ENCODE data around the gene NTRK2.
"Not testable (repeated sequence)": the region's sequence is repeated elsewhere in the genome, so short reads cannot be mapped to it uniquely, and the experiment has no call there.

The NTRK2 gene

DNA sequence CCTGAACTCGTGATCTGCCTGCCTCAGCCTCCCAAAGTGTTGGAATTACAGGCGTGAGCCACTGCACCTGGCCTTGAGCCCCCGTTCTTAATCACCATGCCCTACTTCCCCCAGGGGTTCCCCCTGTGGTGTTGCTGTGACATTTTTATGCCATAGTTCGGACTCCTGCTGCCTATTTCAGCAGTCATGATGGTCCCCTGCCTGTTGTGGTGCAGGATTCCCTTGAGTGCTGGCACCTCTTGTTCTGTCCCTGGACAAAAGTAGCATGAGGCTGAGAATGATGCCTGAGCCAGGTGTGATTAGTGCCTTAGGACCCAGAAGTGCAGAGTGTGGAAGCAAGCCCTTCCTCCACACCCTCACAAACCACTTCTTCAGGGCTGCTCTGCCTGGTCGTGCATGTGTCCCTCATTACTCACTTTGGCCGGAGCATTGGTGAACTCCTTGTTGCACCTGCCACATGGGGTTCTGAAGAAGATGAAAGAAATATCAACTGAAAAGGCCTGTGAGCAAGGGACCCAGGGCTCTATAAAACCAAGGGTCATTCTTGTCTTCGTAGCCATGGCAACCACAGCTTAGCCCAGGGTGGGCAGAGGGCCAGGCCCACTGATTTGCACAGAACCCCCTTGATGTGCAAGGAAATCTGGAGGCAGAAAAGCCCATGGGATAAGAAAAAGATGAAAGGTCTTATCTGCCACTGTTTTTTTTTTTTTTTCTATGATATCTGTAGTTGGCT lies 228.0 kb downstream of the NTRK2 start:
- DNase-seq (ENCODE audit: low read depth): no peak
- TF ChIP-seq, protein P1, sequence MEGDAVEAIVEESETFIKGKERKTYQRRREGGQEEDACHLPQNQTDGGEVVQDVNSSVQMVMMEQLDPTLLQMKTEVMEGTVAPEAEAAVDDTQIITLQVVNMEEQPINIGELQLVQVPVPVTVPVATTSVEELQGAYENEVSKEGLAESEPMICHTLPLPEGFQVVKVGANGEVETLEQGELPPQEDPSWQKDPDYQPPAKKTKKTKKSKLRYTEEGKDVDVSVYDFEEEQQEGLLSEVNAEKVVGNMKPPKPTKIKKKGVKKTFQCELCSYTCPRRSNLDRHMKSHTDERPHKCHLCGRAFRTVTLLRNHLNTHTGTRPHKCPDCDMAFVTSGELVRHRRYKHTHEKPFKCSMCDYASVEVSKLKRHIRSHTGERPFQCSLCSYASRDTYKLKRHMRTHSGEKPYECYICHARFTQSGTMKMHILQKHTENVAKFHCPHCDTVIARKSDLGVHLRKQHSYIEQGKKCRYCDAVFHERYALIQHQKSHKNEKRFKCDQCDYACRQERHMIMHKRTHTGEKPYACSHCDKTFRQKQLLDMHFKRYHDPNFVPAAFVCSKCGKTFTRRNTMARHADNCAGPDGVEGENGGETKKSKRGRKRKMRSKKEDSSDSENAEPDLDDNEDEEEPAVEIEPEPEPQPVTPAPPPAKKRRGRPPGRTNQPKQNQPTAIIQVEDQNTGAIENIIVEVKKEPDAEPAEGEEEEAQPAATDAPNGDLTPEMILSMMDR (conservative IDR thresholded peaks at IDR 0.05; ENCODE audit: low read depth, low read length): no peak
- H3K4me3 ChIP-seq (ENCODE audit: low read depth, low read length): no peak overlapping the region

DNA sequence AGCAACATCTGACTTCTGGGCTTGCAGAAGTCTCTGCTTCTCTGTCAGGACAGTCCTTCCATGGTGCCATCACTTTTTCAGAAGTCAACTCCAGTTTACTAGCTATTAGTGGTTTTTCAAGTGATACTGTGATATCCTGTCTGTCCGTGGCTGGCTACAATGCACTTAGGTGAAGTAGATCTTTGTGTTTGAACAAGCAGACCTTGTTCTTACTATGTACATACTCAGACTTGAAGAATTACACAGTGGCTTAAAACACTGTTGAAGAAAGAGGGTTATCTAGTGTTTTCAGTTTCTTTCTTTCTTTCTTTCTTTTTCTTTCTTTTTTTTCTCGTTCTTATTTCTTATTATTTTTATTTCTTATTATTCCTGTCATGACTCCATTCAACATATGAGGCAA lies 228.7 kb downstream of the NTRK2 start:
- no peak for DNase-seq (ENCODE audit: low read depth)

DNA sequence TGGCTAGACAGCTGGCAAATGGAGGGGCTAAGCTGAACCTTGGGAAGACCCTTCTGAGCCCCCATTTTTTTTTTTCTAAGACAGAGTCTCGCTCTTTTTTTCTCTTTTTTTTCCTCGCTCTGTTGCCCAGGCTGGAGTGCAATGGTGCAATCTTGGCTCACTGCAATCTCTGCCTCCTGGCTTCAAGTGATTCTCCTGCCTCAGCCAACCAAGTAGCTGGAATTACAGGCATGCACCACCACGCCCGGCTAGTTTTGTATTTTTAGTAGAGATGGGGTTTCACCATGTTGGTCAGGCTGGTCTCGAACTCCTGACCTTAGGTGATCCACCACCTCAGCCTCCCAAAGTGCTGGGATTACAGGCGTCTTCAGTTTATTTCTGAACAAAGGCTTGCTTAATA lies 229.1 kb downstream of the NTRK2 start:
- DNase-seq (ENCODE audit: low read depth); H3K4me3 ChIP-seq (ENCODE audit: low read depth, low read length): not testable (repeated sequence)

More for the DNA sequence above, 228.7 kb downstream of the NTRK2 start:
- H3K4me3 ChIP-seq (ENCODE audit: low read depth, low read length): no peak overlapping the region
- TF ChIP-seq, protein P1 (conservative IDR thresholded peaks at IDR 0.05; ENCODE audit: low read depth, low read length): no peak

DNA sequence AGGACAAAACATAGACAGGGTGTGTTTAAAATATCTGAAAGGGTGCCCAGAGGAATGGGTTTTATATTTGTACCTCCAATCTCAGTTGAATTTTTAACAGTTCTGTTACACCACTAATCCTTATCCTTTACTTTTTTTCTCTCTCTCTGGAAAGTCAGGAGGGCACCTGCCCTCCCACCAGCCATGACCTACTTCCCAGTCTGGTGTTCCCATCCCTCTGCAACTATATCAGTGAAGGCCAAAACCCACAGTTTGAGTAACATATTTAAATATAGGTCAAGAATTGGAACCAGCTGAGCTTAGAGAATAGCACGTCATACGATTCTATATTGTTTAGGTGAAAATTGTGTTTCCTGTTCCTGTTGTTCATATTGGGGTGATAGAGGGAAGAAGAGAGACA lies 229.8 kb downstream of the NTRK2 start:
- no peak for DNase-seq (ENCODE audit: low read depth)
- H3K4me3 ChIP-seq (ENCODE audit: low read depth, low read length): no peak overlapping the region
- TF ChIP-seq, protein P1 (conservative IDR thresholded peaks at IDR 0.05; ENCODE audit: low read depth, low read length): no peak

DNA sequence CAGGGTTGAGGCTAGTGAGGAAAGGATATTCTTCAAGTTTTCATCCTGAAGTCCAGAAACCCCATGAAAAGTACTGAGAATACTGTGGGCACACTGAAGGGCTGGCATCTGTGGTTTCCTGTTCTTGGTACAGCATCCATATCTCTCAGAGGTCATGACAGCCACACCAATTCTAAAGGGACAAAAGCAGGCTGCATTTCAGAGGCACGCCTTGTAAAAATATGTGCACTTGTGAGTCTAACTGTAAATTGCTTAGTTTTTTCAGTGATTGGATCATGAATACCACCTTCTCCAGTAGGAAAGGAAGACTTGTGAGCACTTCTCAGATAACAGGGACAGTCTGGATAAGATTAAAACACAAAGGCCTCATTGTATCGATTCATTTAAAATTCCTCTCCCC lies 230.9 kb downstream of the NTRK2 start:
- DNase-seq (ENCODE audit: low read depth): no peak
- H3K4me3 ChIP-seq (ENCODE audit: low read depth, low read length): no peak overlapping the region
- TF ChIP-seq, protein P1 (conservative IDR thresholded peaks at IDR 0.05; ENCODE audit: low read depth, low read length): no peak

DNA sequence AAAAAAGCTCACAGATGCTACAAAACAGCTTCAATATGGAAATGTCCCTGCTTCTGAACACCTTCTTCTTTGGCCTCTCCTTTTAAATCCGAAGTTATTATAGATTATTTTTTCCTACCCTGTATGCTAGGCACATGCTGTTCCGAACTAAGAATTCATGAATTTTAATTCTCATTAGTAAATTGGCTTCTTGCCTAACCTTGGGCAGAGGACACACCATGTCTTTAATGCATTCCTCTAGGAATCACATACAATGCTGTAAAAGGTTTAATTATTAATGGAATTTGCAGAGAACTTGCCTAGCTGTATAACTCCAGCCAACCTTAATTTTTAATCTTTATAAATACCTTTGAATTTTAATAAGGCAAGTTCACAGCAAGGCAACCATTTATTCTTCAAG lies 234.4 kb downstream of the NTRK2 start:
- no peak overlapping the region for H3K4me3 ChIP-seq (ENCODE audit: low read depth, low read length)
- no peak for DNase-seq (ENCODE audit: low read depth)
- TF ChIP-seq, protein P1 (conservative IDR thresholded peaks at IDR 0.05; ENCODE audit: low read depth, low read length): no peak

DNA sequence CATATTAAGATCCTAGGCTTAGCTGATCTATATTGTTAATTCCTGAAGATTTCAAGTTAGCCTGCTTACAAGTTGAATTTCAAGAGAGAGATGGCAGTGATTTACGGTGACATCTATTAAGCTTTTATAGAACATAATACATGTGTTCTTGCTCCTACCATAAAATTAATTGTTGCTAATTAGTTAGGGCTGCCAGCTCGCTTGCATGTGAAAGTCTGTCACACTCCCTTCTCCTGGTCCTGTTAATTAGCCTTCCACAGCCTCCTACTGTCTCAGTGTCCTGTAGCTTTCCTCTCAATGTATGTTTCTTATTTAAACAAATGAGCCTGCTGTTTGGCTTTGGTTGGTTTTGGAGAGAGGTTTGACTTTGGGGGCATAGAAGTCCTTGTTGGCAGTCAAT lies 247.2 kb downstream of the NTRK2 start:
- no peak for DNase-seq (ENCODE audit: low read depth)
- TF ChIP-seq, protein P1 (conservative IDR thresholded peaks at IDR 0.05; ENCODE audit: low read depth, low read length): no peak
- no peak overlapping the region for H3K4me3 ChIP-seq (ENCODE audit: low read depth, low read length)
